ENCODE measurements around the gene CACNA1G. TPM values are rescaled to one million over a fixed set of nuclear protein-coding genes. Genes with fewer than 3 reads are reported as not detected.
A peak's percentile ranks its signal among the peaks of the same experiment; 100 is the strongest.

Gene CACNA1G
- total RNA-seq, 1 donor from 2014 or later = 1.1 TPM

DNA sequence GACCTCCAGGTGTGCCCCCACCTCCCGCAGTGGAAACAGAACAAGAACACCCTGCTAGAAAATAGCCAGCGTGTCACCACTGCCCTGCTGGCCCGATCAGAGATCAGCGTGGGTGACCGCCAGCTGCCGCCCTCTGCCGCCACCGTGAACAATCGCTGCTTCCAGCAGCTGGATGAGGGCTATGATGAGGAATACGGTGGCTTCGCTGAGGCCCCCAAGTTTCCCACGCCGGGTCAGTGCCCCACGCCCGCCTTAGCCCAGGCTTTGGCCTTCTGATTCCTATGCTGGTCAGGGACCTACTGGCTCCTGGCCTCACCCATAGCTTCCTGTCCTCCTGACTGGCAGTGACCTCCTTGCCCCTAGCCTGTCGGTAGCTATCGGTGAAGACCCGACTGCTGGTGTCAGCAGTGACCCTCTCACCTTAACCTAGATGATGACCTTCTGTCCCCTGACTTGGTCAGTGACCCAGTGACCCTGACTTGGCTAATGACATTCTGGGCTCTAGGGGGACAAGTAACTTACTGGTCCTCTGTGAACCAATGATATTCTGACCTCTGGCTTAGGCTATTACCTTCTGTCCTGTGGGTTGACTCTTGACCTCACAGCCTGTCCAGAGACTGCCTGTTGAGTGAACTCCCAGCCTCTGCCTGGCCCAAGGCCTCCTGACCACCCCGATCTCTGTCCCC, 11.1 kb upstream of the CACNA1G start:
- H3K27ac Mint-ChIP-seq (ENCODE audit: unreplicated experiment) = no peak overlapping the region
- DNase-seq (ENCODE audit: low read depth, low spot score) = no peak
- peak overlapping the region; percentile 49 for H3K4me3 Mint-ChIP-seq
- H3K27me3 Mint-ChIP-seq (ENCODE audit: low read depth) = peaks cover 6% of the 10 kb centered on the region
- no peaks in the 10 kb centered on the region for H3K9me3 Mint-ChIP-seq
- H3K36me3 Mint-ChIP-seq (ENCODE audit: low read depth) = no peaks in the 10 kb centered on the region
- TF ChIP-seq, protein P1, sequence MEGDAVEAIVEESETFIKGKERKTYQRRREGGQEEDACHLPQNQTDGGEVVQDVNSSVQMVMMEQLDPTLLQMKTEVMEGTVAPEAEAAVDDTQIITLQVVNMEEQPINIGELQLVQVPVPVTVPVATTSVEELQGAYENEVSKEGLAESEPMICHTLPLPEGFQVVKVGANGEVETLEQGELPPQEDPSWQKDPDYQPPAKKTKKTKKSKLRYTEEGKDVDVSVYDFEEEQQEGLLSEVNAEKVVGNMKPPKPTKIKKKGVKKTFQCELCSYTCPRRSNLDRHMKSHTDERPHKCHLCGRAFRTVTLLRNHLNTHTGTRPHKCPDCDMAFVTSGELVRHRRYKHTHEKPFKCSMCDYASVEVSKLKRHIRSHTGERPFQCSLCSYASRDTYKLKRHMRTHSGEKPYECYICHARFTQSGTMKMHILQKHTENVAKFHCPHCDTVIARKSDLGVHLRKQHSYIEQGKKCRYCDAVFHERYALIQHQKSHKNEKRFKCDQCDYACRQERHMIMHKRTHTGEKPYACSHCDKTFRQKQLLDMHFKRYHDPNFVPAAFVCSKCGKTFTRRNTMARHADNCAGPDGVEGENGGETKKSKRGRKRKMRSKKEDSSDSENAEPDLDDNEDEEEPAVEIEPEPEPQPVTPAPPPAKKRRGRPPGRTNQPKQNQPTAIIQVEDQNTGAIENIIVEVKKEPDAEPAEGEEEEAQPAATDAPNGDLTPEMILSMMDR (conservative IDR thresholded peaks at IDR 0.05) = no peak
- H3K4me1 Mint-ChIP-seq = peaks cover 5% of the 10 kb centered on the region

DNA sequence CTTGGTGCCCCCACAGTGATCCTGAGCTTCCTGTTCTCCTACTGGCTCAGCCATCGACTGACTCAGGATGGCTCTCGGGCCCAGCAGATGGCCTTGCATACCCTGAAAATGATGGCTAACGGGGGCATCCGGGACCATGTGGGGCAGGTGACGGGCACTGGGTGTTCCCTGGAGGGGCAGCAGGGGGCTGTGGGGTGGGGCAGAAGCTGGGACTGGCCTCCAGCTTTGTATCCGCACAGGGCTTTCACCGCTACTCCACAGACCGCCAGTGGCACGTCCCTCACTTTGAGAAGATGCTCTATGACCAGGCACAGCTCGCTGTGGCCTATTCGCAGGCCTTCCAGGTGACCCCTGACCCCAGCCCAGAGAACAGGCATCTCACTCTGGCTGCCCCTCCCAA, 10.5 kb upstream of the CACNA1G start:
- TF ChIP-seq, protein P1 (conservative IDR thresholded peaks at IDR 0.05) = no peak
- DNase-seq (ENCODE audit: low read depth, low spot score) = no peak
- H3K9me3 Mint-ChIP-seq = no peaks in the 10 kb centered on the region
- H3K4me3 Mint-ChIP-seq = no peak overlapping the region
- peaks cover 5% of the 10 kb centered on the region for H3K4me1 Mint-ChIP-seq
- peaks cover 8% of the 10 kb centered on the region for H3K27me3 Mint-ChIP-seq (ENCODE audit: low read depth)
- no peak overlapping the region for H3K27ac Mint-ChIP-seq (ENCODE audit: unreplicated experiment)
- H3K36me3 Mint-ChIP-seq (ENCODE audit: low read depth) = no peaks in the 10 kb centered on the region

DNA sequence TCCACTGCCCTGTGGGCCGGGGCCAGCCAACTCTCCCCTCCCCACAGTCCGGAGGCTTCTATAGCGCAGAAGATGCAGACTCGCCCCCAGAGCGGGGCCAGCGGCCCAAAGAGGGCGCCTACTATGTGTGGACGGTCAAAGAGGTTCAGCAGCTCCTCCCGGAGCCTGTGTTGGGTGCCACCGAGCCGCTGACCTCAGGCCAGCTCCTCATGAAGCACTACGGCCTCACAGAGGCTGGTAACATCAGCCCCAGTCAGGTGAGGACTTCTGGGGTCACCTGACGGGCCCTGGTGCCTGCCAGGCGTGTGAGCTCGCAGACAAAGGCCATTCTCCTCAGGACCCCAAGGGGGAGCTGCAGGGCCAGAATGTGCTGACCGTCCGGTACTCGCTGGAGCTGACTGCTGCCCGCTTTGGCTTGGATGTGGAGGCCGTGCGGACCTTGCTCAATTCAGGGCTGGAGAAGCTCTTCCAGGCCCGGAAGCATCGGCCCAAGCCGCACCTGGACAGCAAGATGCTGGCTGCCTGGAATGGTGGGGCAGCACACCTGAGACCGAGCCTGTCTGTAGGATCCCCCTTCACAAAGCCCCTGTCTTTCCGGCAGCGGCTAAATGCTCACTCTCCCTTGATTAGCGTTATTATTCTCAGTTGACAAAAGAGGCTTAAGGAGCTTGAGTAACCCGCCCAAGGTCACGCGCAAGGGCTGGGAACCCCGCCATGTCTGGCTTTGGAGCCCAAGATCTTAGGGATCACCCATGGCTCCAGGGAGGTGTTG, 9.7 kb upstream of the CACNA1G start:
- H3K4me1 Mint-ChIP-seq = peaks cover 5% of the 10 kb centered on the region
- TF ChIP-seq, protein P1 (conservative IDR thresholded peaks at IDR 0.05) = peak; percentile 79
- no peaks in the 10 kb centered on the region for H3K36me3 Mint-ChIP-seq (ENCODE audit: low read depth)
- H3K27ac Mint-ChIP-seq (ENCODE audit: unreplicated experiment) = no peak overlapping the region
- H3K9me3 Mint-ChIP-seq = no peaks in the 10 kb centered on the region
- no peak overlapping the region for H3K4me3 Mint-ChIP-seq
- peak; percentile 75 for DNase-seq (ENCODE audit: low read depth, low spot score)
- peaks cover 5% of the 10 kb centered on the region for H3K27me3 Mint-ChIP-seq (ENCODE audit: low read depth)

DNA sequence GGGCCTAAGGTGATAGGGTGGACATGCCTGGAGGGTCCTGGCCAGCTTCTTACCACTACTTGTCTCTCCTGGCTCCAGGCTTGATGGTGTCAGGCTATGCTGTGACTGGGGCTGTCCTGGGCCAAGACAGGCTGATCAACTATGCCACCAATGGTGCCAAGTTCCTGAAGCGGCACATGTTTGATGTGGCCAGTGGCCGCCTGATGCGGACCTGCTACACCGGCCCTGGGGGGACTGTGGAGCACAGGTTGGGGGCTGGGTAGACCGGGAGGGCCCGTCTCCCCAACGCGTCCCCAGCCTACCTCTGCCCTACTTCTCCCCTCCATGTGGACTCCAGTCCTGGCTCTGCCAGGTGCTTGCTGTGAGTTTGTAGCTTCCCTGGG, 9.1 kb upstream of the CACNA1G start:
- H3K27me3 Mint-ChIP-seq (ENCODE audit: low read depth) = peaks cover 6% of the 10 kb centered on the region
- no peak overlapping the region for H3K4me3 Mint-ChIP-seq
- TF ChIP-seq, protein P1 (conservative IDR thresholded peaks at IDR 0.05) = no peak
- H3K9me3 Mint-ChIP-seq = no peaks in the 10 kb centered on the region
- DNase-seq (ENCODE audit: low read depth, low spot score) = no peak
- no peak overlapping the region for H3K27ac Mint-ChIP-seq (ENCODE audit: unreplicated experiment)
- no peaks in the 10 kb centered on the region for H3K36me3 Mint-ChIP-seq (ENCODE audit: low read depth)
- peaks cover 5% of the 10 kb centered on the region for H3K4me1 Mint-ChIP-seq

DNA sequence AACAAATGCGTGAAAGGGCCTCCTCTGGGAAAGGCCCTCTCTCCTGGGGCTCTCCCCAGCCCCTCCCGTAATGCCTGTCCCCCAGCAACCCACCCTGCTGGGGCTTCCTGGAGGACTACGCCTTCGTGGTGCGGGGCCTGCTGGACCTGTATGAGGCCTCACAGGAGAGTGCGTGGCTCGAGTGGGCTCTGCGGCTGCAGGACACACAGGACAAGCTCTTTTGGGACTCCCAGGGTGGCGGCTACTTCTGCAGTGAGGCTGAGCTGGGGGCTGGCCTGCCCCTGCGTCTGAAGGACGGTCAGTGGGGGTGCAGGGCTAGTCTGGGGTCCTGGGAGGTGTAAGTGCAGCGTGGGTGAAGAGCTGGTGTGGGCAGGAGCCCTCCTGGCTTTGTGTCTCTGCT, 8.6 kb upstream of the CACNA1G start:
- peaks cover 11% of the 10 kb centered on the region for H3K27me3 Mint-ChIP-seq (ENCODE audit: low read depth)
- H3K9me3 Mint-ChIP-seq = no peaks in the 10 kb centered on the region
- no peaks in the 10 kb centered on the region for H3K36me3 Mint-ChIP-seq (ENCODE audit: low read depth)
- peaks cover 5% of the 10 kb centered on the region for H3K4me1 Mint-ChIP-seq
- H3K4me3 Mint-ChIP-seq = no peak overlapping the region
- no peak overlapping the region for H3K27ac Mint-ChIP-seq (ENCODE audit: unreplicated experiment)
- no peak for DNase-seq (ENCODE audit: low read depth, low spot score)
- TF ChIP-seq, protein P1 (conservative IDR thresholded peaks at IDR 0.05) = no peak
